ENCODE data around the gene ANAPC1. TPM values are rescaled to one million over a fixed set of nuclear protein-coding genes. Genes with fewer than 3 reads are reported as not detected.
"Not testable (repeated sequence)": the region's sequence is repeated elsewhere in the genome, so short reads cannot be mapped to it uniquely, and the experiment has no call there.

ANAPC1 gene
- total RNA-seq, 2 donors from 2014 or later = 33.6 to 45.6 TPM

DNA sequence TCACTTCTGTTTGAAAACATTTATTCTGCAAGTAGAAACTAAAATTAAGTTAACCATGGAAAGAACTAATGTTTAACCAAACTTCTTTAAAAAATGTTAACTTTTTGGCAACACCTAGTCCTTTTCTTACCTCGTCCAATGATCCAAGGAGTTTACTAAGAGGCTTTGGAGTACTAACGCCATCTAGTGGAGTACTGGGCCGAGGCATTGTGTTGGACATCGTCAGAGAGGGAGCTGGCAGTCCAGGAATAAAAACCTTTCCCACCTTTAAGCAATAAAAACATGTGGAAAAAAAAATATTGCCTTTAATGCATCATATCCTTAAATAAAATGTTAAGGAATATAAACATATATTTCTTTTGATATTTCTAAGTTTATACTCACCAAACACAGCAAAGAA is 33.3 kb downstream of the ANAPC1 start:
- H3K36me3 ChIP-seq; ATAC-seq (ENCODE audit: insufficient number of reproducible peaks, low FRiP score, low read depth); H3K27ac ChIP-seq; DNase-seq (ENCODE audit: low spot score); H3K4me1 ChIP-seq (ENCODE audit: control insufficient read depth in 1 of 2, low read depth in 2 of 2); H3K4me3 ChIP-seq; H3K27me3 ChIP-seq (replicated peaks; ENCODE audit: insufficient read depth); H3K9me3 ChIP-seq: not testable (repeated sequence)
- TF ChIP-seq, protein P1, sequence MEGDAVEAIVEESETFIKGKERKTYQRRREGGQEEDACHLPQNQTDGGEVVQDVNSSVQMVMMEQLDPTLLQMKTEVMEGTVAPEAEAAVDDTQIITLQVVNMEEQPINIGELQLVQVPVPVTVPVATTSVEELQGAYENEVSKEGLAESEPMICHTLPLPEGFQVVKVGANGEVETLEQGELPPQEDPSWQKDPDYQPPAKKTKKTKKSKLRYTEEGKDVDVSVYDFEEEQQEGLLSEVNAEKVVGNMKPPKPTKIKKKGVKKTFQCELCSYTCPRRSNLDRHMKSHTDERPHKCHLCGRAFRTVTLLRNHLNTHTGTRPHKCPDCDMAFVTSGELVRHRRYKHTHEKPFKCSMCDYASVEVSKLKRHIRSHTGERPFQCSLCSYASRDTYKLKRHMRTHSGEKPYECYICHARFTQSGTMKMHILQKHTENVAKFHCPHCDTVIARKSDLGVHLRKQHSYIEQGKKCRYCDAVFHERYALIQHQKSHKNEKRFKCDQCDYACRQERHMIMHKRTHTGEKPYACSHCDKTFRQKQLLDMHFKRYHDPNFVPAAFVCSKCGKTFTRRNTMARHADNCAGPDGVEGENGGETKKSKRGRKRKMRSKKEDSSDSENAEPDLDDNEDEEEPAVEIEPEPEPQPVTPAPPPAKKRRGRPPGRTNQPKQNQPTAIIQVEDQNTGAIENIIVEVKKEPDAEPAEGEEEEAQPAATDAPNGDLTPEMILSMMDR (IDR thresholded peaks at IDR 0.05) = peak; percentile 48

DNA sequence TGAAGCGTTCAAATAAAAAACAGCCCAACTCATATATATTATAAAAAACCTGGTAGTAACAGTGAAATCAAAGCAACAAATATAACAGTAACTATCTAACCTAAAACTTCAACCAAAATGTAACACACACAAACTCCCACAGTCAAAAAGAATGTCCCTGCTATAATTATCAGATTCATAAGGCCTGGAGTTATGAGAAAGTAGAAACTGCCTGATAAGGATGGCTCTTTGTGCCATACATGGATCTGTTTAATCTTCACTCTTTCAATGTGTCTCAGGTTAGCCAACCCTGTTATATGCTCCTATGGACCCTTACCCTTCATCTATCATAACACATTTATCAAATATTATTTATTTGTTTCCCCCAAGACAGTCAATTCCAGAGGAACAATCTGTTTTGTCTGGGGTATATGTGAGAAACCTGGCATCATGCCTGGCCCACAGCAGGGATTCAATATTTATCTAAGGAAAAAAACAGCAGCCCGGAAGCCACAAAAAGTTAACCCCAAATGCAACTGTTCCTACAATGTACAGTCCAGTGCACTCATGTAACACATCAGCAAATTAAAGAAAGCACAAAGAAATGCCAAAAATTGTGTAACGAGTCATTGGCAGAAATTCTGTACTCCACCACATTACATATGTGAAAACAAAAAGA is 44.2 kb downstream of the ANAPC1 start:
- not testable (repeated sequence) for ATAC-seq (ENCODE audit: insufficient number of reproducible peaks, low FRiP score, low read depth); DNase-seq (ENCODE audit: low spot score); H3K27me3 ChIP-seq (replicated peaks; ENCODE audit: insufficient read depth); H3K36me3 ChIP-seq; H3K9me3 ChIP-seq; H3K4me3 ChIP-seq
- peak overlapping the region; percentile 26 to 34 for H3K27ac ChIP-seq
- peaks cover 4 to 26% of the 10 kb centered on the region in 2 donors for H3K4me1 ChIP-seq (ENCODE audit: control insufficient read depth in 1 of 2, low read depth in 2 of 2)

DNA sequence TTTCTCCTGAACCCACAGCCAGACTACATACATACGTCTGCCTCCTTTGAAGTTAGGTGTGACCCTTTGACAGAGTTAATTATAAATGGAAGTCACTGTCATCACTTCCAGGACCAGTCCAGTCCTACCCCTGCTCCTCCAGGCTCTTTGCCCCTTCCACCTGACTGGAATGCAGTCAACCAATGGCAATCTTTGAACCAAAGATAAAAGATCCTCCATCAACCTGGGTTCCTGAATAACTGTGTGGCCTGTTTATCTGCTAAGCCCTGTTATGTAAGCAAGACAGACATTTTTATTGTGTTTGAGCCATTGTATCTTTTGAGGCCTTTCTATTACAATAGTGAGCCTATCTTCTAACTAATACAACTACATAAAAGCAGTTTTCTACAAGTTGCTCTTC is 45.0 kb downstream of the ANAPC1 start:
- not testable (repeated sequence) for H3K27me3 ChIP-seq (replicated peaks; ENCODE audit: insufficient read depth); DNase-seq (ENCODE audit: low spot score); H3K9me3 ChIP-seq; ATAC-seq (ENCODE audit: insufficient number of reproducible peaks, low FRiP score, low read depth); H3K4me3 ChIP-seq; H3K36me3 ChIP-seq
- Histone ChIP-seq H3K4me1 (ENCODE audit: control insufficient read depth in 1 of 2, low read depth in 2 of 2) (peaks cover 4 to 26% of the 10 kb centered on the region in 2 donors), H3K27ac (peak overlapping the region in 1 of 2 donors; percentile 34)

DNA sequence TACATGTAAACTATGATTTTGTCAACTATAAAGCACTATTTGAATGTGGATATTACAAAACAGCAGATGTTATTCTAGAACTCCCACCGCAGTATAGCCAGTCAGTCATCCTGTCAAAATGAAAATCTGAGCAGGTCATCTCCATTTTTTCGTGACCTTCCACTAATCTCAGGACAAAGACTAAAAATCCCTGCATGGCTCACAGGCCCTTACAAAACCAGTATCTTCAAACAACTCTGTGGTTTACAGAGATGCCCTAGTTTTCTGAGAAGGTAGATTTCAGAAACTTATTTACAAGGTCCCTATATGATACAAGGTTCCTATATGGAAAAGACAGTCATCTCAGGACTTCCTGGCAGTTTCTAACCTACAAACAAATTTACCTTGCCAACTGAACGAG is 49.8 kb downstream of the ANAPC1 start:
- not testable (repeated sequence) for H3K27ac ChIP-seq; ATAC-seq (ENCODE audit: insufficient number of reproducible peaks, low FRiP score, low read depth); DNase-seq (ENCODE audit: low spot score); H3K27me3 ChIP-seq (replicated peaks; ENCODE audit: insufficient read depth); H3K36me3 ChIP-seq; H3K9me3 ChIP-seq; H3K4me1 ChIP-seq (ENCODE audit: control insufficient read depth in 1 of 2, low read depth in 2 of 2); H3K4me3 ChIP-seq

DNA sequence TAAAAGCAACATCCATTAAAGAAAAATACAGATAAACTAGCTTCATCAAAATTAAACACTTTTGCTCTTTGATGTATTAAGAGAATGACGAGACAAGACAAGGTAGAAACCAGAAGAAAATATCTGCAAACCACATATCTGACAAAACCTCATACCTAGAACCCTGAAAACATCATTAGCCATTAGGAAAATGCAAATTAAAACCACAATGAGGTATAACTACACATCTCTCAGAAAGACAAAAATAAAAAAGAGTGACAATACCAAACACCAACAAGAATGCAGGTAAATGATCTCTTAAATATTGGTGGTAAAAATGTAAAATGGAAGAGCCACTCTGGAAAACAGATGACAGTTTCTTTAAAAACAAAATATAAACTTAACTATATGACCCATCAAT is 53.5 kb downstream of the ANAPC1 start:
- DNase-seq (ENCODE audit: low spot score); ATAC-seq (ENCODE audit: insufficient number of reproducible peaks, low FRiP score, low read depth); H3K9me3 ChIP-seq; H3K36me3 ChIP-seq; H3K4me1 ChIP-seq (ENCODE audit: control insufficient read depth in 1 of 2, low read depth in 2 of 2); H3K4me3 ChIP-seq; H3K27me3 ChIP-seq (replicated peaks; ENCODE audit: insufficient read depth); H3K27ac ChIP-seq: not testable (repeated sequence)

DNA sequence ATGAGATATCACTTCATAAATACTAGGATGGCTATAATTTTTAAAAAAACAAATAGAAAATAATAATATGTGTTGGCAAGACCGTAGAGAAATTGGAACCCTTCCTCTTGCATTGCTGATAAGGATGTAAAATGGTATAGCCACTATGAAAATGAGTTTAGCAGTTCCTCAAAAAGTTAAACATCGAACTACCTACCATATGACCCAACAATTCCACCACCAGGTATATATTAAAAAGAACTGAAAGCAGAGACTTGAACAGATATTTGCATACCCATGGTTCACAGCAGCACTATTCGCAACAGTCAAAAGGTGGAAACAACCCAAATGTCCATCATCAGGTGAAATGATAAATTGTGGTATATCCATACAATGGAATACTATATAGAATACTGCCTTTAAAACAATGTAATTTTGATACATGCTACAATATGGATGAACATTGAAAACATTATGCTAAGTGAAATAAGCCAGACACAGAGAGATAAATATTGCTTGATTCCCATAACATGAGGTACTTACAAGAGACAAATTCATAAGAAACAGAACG is 55.7 kb downstream of the ANAPC1 start:
- not testable (repeated sequence) for H3K27ac ChIP-seq; H3K27me3 ChIP-seq (replicated peaks; ENCODE audit: insufficient read depth); DNase-seq (ENCODE audit: low spot score); H3K36me3 ChIP-seq; H3K4me3 ChIP-seq; H3K9me3 ChIP-seq; ATAC-seq (ENCODE audit: insufficient number of reproducible peaks, low FRiP score, low read depth); H3K4me1 ChIP-seq (ENCODE audit: control insufficient read depth in 1 of 2, low read depth in 2 of 2)

DNA sequence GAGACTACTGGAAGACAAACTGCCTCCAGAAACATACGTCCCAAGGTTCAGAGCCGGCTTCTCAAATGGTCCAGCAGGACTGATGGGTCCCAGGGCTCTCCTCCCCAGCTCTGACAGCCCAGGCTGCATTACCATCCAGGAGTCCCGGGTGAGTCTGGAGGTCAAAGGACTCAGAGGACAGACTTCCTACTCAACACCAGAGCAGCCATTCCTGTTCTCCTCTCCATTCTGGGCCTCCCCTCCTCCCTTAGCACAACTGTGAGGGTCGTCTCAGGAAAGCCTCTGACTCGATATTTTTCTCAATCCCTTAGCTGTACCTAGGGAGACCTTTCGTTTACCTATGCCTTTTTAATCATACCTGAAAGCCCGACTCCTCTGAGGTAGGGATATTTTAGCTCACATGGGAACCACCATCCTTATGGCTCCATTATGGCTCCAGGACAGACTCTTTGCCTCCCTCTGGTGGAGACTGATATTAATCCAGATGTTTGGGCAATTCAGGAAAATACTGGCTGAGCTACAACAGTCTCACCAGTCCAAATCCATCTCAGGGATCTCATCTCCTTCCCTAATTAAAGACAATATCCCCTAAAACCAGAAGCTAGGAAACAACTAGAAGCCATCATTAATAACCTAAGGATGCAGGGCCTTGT is 70.9 kb downstream of the ANAPC1 start:
- not testable (repeated sequence) for H3K9me3 ChIP-seq; H3K4me3 ChIP-seq; H3K27me3 ChIP-seq (replicated peaks; ENCODE audit: insufficient read depth); DNase-seq (ENCODE audit: low spot score); H3K27ac ChIP-seq; H3K4me1 ChIP-seq (ENCODE audit: control insufficient read depth in 1 of 2, low read depth in 2 of 2); ATAC-seq (ENCODE audit: insufficient number of reproducible peaks, low FRiP score, low read depth); H3K36me3 ChIP-seq

DNA sequence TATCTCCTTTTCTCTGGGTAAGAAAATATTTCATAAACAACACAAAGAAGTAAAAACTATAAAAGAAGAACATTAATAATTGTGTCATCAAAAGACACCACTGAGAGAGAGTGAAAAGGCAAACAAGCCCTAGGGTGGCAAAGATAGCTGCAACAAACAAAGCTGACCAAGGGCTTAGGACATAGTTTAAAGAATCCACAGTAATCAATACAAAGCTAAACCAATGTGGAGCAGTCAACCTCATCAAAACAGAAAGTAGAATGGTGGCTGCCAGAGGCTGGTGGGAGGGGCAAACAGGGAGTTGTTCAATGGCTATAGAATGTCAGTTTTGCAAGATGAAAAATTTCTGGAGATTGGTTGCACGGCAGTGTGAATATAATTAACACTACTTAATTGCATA is 93.4 kb downstream of the ANAPC1 start:
- not testable (repeated sequence) for H3K4me1 ChIP-seq (ENCODE audit: control insufficient read depth in 1 of 2, low read depth in 2 of 2); ATAC-seq (ENCODE audit: insufficient number of reproducible peaks, low FRiP score, low read depth); H3K27me3 ChIP-seq (replicated peaks; ENCODE audit: insufficient read depth); H3K36me3 ChIP-seq; H3K4me3 ChIP-seq; H3K9me3 ChIP-seq; H3K27ac ChIP-seq; DNase-seq (ENCODE audit: low spot score)

DNA sequence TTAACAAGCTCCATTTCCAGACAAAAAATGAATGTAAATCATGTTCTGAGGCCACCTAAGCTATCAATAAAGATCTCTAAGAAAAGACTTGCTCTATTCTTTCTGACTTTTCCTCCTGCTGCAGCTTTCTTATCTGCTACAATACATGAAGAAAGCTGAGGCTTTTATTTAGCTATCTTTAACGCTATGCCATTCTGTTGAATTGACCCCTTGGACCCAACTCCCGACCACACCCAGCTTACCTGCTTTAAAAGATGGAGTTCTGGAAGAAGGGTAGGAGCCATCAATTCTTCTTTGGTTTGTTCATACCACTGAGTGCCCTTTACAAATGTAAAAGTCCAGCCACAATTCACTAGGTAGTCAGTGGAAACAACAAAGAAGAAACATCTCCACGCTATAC is 99.9 kb downstream of the ANAPC1 start:
- not testable (repeated sequence) for DNase-seq (ENCODE audit: low spot score); ATAC-seq (ENCODE audit: insufficient number of reproducible peaks, low FRiP score, low read depth)

DNA sequence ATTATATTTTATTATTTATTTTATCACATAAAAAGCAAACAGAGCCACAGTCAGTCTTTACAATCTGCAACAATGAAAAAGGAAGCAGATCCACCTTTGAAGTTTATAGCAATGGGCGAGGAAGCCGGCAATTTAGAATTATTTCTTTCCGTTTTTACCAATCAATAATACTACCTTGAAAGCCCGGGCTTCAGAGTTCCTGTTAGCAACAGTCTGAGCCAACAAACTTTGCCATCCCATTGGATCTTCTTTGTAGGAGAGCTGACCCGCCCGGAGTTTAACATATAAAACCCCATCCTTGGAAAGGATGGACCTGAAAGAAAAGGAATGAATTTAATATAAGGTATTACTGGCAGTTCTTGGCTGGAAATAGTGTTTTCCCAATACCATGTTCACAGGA is 101.8 kb downstream of the ANAPC1 start:
- not testable (repeated sequence) for H3K4me1 ChIP-seq (ENCODE audit: control insufficient read depth in 1 of 2, low read depth in 2 of 2); H3K9me3 ChIP-seq; H3K4me3 ChIP-seq; ATAC-seq (ENCODE audit: insufficient number of reproducible peaks, low FRiP score, low read depth); H3K36me3 ChIP-seq; DNase-seq (ENCODE audit: low spot score); H3K27me3 ChIP-seq (replicated peaks; ENCODE audit: insufficient read depth); H3K27ac ChIP-seq

More for the DNA sequence above, 99.9 kb downstream of the ANAPC1 start:
- H3K27ac ChIP-seq; H3K9me3 ChIP-seq; H3K4me3 ChIP-seq; H3K27me3 ChIP-seq (replicated peaks; ENCODE audit: insufficient read depth); H3K4me1 ChIP-seq (ENCODE audit: control insufficient read depth in 1 of 2, low read depth in 2 of 2); H3K36me3 ChIP-seq: not testable (repeated sequence)

DNA sequence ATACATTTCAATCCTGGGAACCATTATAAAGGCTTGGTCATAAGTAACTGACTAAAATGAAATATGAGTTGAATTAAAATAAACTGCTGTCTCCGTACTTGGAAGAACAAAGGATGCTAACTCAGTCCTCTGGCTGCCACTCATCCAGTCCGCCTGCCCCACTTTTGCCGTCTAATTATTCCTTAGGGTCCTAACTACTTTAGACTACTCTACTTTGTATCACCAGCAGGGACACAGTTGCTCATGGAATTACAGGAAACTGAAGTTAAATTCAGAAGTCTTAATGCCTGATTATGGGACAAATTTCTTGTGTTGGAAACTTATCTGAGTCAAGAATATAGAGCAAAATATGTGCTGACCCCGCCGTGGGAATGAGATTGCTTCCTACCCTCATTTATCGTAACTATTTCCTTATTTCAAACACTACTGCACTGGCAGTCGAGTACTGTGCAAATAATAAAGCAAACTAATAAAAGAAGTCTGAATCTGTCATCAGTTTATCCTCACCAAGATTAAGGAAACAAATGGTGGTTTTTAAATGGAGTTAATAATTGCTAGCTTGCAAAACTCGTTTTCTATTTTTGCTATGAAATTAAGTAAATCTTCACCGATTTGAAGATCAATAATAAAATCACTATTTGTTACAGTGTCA is 102.4 kb downstream of the ANAPC1 start:
- not testable (repeated sequence) for H3K9me3 ChIP-seq; H3K27me3 ChIP-seq (replicated peaks; ENCODE audit: insufficient read depth); H3K27ac ChIP-seq; H3K4me3 ChIP-seq; H3K4me1 ChIP-seq (ENCODE audit: control insufficient read depth in 1 of 2, low read depth in 2 of 2); ATAC-seq (ENCODE audit: insufficient number of reproducible peaks, low FRiP score, low read depth); DNase-seq (ENCODE audit: low spot score); H3K36me3 ChIP-seq

Measured in thoracic aorta (tissue), 2 donors.